ENCODE measurements around the gene RPS27A.
"Not testable (repeated sequence)": the region's sequence is repeated elsewhere in the genome, so short reads cannot be mapped to it uniquely, and the experiment has no call there.

Gene RPS27A

GRCh38 chr2:55239656-55240222 is 7.3 kb downstream of the RPS27A start:
- DNase-seq, result no peak

DNA sequence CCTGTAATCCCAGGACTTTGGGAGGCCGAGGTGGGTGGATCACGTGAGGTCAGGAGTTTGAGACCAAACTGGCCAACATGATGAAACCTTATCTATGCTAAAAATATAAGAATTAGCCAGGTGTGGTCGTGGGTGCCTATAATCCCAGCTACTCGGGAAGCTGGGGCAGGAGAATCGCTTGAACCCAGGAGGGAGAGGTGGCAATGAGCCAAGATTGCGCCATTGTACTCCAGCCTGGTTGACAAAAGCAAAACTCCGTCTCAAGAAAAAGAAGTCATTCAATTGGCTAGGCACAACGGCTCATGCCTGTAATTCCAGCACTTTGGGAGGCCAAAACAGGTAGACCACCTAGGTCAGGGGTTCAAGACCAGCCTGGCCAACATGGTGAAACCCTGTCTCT is 9.1 kb downstream of the RPS27A start:
- DNase-seq, result not testable (repeated sequence)

DNA sequence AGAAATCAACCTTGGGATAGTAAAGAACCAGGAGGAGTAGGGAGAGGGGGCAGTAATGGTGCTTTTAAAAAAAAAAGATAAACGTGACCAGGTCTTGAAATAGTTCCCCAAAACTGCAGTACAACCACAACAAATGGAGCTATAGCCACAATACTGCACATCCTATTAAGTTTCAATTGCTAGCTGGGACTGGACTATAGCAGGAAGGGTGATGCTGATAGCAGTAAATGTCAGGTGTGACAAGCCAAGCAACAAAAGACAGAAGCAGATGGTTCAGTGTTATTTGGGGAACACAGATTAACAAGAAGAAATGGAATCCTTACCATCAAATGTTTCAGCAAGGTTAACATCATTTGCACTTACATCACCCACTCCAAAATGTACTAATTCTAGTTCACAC is 10.1 kb downstream of the RPS27A start:
- DNase-seq, result no peak

GRCh38 chr2:55245411-55245810 is 12.9 kb downstream of the RPS27A start:
- no peak for DNase-seq

DNA sequence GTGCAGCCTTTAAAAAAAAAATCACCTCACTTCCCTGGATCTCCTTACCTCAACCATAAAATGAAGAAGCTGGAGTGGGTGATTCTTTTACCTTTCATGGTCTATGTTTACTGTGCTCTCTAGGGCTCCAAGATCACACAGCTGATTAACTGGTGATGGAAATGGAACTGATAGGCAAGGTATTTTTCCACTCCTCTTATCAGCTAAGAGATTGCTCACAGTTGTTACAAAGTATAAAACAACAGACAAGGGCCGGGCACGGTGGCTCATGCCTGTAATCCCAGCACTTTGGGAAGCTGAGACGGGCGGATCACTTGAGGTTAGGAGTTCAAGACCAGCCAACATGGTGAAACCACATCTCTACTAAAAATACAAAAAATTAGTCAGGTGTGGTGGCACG is 14.5 kb downstream of the RPS27A start:
- no peak for DNase-seq

- no peak for DNase-seq
These were observed 20.3 kb downstream of the RPS27A start for GRCh38 chr2:55252832-55253231.

DNA sequence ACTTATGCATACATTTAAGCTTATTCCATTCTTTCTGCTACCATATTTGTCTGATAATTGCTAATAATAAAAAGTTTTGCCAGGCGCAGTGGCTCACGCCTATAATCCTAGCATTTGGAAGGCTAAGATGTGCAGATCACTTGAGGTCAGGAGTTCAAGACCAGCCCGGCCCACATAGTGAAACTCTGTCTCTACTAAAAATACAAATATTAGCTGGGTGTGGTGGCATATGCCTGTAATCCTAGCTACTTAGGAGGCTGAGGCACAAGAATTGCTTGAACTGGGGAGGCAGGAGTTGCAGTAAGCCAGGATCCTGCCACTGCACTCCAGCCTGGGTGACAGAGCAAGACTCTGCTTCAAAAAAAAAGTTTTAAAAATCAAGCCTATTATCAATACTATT is 27.1 kb downstream of the RPS27A start:
- DNase-seq, result not testable (repeated sequence)

- DNase-seq, result no peak
These were observed 35.9 kb downstream of the RPS27A start for GRCh38 chr2:55268288-55268906.

DNA sequence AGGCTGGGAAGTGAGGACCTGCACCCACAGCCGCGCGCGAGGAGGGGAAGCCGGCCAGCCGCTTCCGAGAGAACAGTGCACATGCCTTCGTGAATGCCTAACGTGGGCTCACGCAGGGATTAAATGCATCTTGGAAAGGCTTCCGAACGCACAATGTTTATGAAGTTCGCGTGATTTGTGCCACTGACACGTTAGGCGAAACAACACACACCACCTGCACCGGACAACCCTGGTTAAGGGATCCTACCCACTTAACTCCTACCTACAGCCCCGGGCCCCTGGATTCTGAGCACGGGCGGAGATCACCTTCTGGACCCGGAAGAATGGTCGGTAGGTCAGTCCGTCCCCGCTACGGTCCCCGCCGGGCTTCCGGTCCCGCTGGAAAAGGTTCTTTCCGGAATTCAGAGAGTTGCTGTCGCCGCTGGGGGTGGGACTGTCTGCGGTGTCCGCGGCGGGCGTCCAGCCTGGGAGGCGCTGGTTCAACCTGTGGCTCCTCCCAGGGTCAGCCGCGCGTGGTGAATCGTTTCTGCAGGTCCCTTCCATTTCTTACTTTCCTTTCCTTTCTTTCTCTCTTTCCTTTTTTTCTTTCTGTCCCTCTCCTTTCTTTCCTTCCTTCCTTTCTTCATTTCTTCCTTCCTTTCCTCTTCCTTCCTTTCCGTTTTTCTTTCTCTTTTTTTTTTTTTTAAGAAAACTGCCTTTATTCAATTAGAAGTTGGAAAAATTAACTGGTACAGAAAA is 36.6 kb downstream of the RPS27A start, which contains the start of gene MTIF2:
MTIF2 (minus strand) TSS at position 325 of the 738 bp plus-strand sequence. CDS start 5,373 bp downstream, outside the sequence.
- DNase-seq, result peak; percentile 88 to 91

GRCh38 chr2:55269645-55269990 is 37.1 kb downstream of the RPS27A start:
- DNase-seq, result peak in 1 of 2 donors; percentile 12

DNA sequence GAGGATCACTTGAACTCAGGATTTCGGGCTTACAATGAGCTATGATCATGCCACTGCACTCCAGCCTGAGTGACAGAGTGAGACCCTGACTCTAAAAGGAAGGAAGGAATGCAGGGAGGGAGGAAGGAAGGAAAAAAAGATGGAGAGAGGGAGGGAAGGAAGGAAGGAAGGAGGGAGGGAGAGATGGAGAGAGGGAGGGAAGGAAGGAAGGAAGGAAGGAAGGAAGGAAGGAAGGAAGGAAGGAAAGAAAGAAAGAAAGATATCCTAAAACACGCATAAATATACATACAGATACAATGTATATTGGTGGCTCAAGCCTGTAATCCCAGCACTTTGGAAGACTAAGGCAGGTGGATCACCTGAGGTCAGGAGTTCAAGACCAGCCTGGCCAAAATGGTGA is 41.9 kb downstream of the RPS27A start:
- not testable (repeated sequence) for DNase-seq

GRCh38 chr2:55277310-55277709 is 44.8 kb downstream of the RPS27A start:
- DNase-seq, result no peak

DNA sequence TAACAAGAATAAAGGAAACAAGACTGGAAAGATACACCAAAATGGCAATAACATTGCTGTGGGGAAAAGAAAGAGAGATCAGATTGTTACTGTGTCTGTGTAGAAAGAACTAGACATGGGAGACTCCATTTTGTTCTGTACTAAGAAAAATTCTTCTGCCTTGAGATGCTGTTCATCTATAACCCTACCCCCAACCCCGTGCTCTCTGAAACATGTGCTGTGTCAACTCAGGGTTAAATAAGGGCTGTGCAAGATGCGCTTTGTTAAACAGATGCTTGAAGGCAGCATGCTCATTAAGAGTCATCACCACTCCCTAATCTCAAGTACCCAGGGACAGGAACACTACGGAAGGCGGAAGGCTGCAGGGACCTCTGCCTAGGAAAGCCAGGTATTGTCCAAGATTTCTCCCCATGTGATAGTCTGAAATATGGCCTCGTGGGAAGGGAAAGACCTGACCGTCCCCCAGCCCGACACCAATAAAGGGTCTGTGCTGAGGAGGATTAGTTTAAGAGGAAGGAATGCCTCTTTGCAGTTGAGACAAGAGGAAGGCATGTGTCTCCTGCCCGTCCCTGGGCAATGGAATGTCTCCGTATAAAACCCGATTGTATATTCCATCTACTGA is 46.8 kb downstream of the RPS27A start:
- not testable (repeated sequence) for DNase-seq

DNA sequence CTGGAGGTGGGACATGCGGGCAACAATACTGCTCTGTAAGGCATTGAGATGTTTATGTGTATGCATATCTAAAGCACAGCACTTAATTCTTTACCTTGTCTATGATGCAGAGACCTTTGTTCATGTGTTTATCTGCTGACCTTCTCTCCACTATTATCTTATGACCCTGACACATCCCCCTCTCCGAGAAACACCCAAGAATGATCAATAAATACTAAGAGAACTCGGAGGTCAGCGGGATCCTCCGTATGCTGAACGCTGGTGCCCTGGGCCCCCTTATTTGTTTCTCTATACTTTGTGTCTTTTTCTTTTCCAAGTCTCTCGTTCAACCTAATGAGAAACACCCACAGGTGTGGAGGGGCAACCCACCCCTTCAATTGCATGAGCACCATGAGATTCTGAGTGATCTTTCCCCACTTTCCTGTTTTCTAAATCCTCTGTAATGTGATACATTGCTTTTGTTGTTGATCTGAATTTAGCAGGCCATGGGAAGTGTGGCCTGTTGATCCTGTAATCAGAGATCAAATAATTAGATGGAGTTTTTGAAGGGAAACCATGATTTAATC is 47.5 kb downstream of the RPS27A start:
- DNase-seq, result not testable (repeated sequence)

DNA sequence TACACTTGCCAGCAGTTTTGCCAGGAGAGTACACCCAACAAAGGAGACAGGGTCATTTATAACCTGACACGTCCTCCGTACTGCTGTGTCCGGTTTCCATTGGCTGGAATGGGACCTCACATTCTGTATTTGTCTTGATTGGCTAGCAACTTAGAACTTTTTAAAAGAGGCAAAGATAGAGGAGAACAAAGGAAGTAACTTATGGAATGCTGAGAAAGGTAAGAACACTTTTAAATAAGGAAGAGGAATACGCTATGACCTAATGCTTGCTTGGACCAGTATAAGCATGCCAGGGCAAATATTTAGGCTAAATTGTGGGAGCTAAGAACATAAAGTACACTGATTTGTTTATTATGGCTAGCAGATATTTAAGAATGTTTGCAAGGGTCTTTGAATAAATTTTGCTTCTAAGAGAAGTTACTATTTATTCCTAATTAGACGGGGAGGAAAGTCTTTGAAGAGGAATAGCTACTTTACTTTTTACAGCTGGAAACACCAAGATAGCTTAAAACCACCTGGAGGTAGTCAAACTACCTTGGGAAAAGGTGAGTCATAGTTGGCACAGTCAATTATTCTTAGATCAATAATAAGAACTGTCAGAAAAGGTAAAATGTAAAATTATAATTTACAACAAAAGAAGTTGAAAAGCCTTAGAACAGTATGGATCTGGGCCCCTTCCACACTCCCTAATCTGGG is 48.5 kb downstream of the RPS27A start:
- not testable (repeated sequence) for DNase-seq

GRCh38 chr2:55282110-55282917 is 49.8 kb downstream of the RPS27A start:
- DNase-seq, result peak; percentile 87 to 90

DNA sequence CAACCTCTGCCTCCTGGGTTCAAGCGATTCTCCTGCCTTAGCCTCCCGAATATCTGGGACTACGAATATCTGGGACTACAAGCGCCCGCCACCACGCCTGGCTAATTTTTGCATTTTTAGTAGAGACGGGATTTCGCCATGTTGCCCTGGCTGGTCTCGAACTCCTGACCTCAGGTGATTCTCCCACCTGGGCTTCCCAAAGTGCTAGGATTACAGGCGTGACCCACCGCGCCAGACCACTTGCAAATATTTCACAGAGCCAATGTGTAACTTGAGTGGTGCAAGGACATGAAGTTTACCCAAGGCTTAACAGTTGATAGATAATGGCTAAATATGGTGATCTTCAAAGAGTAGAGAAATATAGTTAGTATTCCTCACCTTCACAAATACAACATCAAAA is 50.6 kb downstream of the RPS27A start:
- no peak for DNase-seq

Measured in CD4-positive, alpha-beta T cell treated with Interferon alpha-2 for 1 hour (primary cell).